GM10266 (cell line): ENCODE measurements around the gene HSD17B7.

ENCODE experiments used
- DNase-seq: peaks from one replicate; pipeline ENCODE4 v3.0.0; 2012; ENCODE audit errors: extremely low spot score
- CTCF ChIP-seq: IDR thresholded peaks from 2 replicates; pipeline ENCODE4 v1.5.1; 2012; ENCODE audit warnings: mild to moderate bottlenecking, low read depth; ENCODE audit not compliant: control insufficient read depth, insufficient read depth; ENCODE audit errors: missing control alignments

The HSD17B7 gene

DNA sequence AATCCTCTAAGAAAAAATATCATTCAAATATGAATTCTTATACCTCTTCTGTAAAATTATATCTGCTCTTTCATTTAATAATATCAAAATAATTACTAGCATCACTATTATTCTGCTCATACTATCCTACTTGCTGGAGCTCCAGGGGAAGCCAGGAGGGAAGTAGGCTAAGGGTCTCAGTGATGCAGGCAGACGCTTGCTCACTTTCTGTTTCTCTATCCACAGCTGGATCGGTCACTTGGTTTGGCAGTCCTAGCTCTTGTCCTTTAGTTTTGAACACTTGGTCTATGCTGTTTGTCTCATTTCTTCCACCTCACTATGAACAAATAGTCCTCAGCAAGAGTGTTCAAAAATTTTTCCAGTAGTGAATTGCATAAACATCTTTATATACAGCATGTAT lies 59.2 kb downstream of the HSD17B7 start:
- no peak for TF ChIP-seq CTCF

DNA sequence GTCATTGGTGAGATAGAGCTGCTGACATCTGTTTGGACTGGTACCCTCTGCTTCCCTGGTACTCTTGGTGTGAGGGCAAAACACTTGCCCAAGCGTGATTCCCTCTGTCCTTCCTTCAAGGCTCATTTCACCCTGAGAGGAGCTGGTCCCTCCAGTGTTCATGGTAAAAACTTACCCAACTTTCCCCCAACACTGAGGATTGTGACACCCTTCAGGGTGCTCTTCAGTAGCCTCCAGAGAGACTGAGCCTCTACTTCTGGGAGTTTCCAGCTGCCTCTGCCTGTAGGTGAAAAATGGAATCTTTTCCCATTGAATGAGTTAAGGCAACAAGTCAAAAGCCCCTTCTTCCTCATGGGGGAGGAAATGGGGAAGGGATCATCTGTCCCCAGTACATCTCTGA lies 60.8 kb downstream of the HSD17B7 start:
- TF ChIP-seq CTCF, result no peak
- DNase-seq, result no peak

More for the DNA sequence above, 59.2 kb downstream of the HSD17B7 start:
- DNase-seq, result no peak

- peak; percentile 77 for TF ChIP-seq CTCF
- peak; percentile 60 for DNase-seq
Observed at GRCh38 chr1:162854245-162854882, 63.9 kb downstream of the HSD17B7 start.

DNA sequence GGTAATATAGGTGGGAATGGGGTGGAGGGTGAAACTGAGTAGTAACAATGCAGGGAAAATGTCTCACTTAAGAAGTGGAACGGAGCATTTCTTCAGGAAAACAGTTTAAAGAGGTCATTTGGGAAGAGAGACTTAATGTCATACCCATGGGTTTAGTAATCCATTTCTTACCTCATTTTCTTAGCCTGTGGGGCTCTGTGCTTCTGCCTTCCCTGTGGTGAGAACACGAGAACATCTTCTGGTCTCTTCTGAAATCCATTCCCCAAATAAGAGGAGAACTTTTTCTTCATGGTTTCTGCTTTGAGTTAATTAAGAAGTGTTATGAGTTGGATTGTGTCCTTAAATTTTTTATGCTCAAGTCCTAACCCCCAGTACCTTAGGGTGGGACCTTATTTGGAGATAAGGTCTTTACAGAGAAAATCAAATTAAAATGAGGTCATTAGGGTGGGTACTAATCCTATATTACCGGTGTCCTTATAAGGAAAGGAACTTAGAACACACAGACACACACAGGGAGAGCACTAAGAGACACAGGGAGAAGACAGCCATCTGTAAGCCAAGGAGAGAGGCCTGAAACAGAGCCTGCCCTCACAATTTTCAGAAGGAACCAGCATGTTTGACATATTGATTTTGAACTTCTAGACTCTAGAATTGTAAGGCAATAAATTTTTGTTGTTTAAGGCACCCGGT lies 65.1 kb downstream of the HSD17B7 start:
- DNase-seq, result no peak
- no peak for TF ChIP-seq CTCF

GRCh38 chr1:162856260-162856659 lies 65.8 kb downstream of the HSD17B7 start:
- TF ChIP-seq CTCF, result no peak
- no peak for DNase-seq

DNA sequence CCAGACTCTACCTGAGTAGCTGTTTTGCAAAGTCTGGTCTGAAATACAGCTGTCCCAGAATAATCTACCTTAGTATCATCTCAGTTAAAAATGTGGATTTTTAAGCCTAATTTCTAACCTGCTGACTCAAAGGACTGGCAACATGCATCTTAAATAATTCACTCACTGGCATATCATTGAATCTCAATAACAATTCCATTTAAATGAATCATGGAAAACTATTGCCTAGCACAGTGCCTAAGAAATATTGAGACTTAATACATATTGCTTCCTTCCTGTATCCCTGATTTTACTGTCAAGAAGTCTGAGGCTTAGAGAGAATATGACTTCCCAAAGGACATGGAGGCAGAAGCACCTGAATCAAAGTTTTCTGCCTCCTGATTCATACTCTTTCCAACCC lies 67.3 kb downstream of the HSD17B7 start:
- DNase-seq, result no peak
- TF ChIP-seq CTCF, result no peak

- no peak for DNase-seq
- TF ChIP-seq CTCF, result no peak
Observed at GRCh38 chr1:162859191-162859590, 68.7 kb downstream of the HSD17B7 start.
